Measurements from ENCODE around the gene CACNA2D3.

The CACNA2D3 gene

GRCh38 chr3:54746722-54747121, 624.4 kb downstream of the CACNA2D3 start:
- TF ChIP-seq CTCF (IDR thresholded peaks at IDR 0.05) = no peak
- no peak overlapping the region for H3K27ac ChIP-seq
- no peak overlapping the region for H3K4me3 ChIP-seq
- intact Hi-C loops (cut with DNase I; ENCODE audit: low total_unique reads) = no loop called here
- no peaks in the 10 kb centered on the region for H3K9me3 ChIP-seq
- no peak for DNase-seq
- H3K4me1 ChIP-seq = no peaks in the 10 kb centered on the region
- H3K27me3 ChIP-seq = no peaks in the 10 kb centered on the region
- H3K36me3 ChIP-seq = no peaks in the 10 kb centered on the region

- H3K9me3 ChIP-seq = no peaks in the 10 kb centered on the region
- H3K36me3 ChIP-seq = no peaks in the 10 kb centered on the region
- DNase-seq = no peak
- no peaks in the 10 kb centered on the region for H3K27me3 ChIP-seq
- H3K4me3 ChIP-seq = no peak overlapping the region
- H3K27ac ChIP-seq = no peak overlapping the region
- no peaks in the 10 kb centered on the region for H3K4me1 ChIP-seq
- intact Hi-C loops (cut with DNase I; ENCODE audit: low total_unique reads) = no loop called here
- TF ChIP-seq CTCF (IDR thresholded peaks at IDR 0.05) = no peak
Observed at GRCh38 chr3:54755756-54756155, 633.4 kb downstream of the CACNA2D3 start.

GRCh38 chr3:54756330-54756731, 634.0 kb downstream of the CACNA2D3 start:
- intact Hi-C loops (cut with DNase I; ENCODE audit: low total_unique reads) = no loop called here
- Histone ChIP-seq H3K27ac (no peak overlapping the region), H3K27me3 (no peaks in the 10 kb centered on the region), H3K9me3 (no peaks in the 10 kb centered on the region), H3K4me1 (no peaks in the 10 kb centered on the region), H3K36me3 (no peaks in the 10 kb centered on the region), H3K4me3 (no peak overlapping the region)
- DNase-seq = no peak
- TF ChIP-seq CTCF (IDR thresholded peaks at IDR 0.05) = no peak

GRCh38 chr3:54758461-54758860, 636.1 kb downstream of the CACNA2D3 start:
- Histone ChIP-seq H3K4me1 (no peaks in the 10 kb centered on the region), H3K36me3 (no peaks in the 10 kb centered on the region), H3K9me3 (no peaks in the 10 kb centered on the region), H3K27me3 (no peaks in the 10 kb centered on the region), H3K4me3 (no peak overlapping the region), H3K27ac (no peak overlapping the region)
- intact Hi-C loops (cut with DNase I; ENCODE audit: low total_unique reads) = no loop called here
- no peak for TF ChIP-seq CTCF (IDR thresholded peaks at IDR 0.05)
- no peak for DNase-seq

GRCh38 chr3:54759166-54759565, 636.8 kb downstream of the CACNA2D3 start:
- intact Hi-C loops (cut with DNase I; ENCODE audit: low total_unique reads) = no loop called here
- no peaks in the 10 kb centered on the region for H3K4me1 ChIP-seq

More at GRCh38 chr3:54759166-54759565, 636.8 kb downstream of the CACNA2D3 start:
- no peak for TF ChIP-seq CTCF (IDR thresholded peaks at IDR 0.05)
- no peak overlapping the region for H3K4me3 ChIP-seq
- H3K27me3 ChIP-seq = no peaks in the 10 kb centered on the region
- no peak overlapping the region for H3K27ac ChIP-seq
- no peaks in the 10 kb centered on the region for H3K36me3 ChIP-seq
- no peaks in the 10 kb centered on the region for H3K9me3 ChIP-seq
- DNase-seq = no peak
